Measurements from ENCODE around the gene TRIM37. TPM values are rescaled to one million over a fixed set of nuclear protein-coding genes. Genes with fewer than 3 reads are reported as not detected.
"Not testable (repeated sequence)": the region's sequence is repeated elsewhere in the genome, so short reads cannot be mapped to it uniquely, and the experiment has no call there.

The TRIM37 gene
- total and polyA plus RNA-seq, 2 donors (not counting 1 experiment from before 2014, with no cell fraction given): 5.1 to 28.3 TPM

GRCh38 chr17:58960068-58960467, 146.6 kb downstream of the TRIM37 start:
- CTCF ChIA-PET: no interaction called here
- no peaks in the 10 kb centered on the region for H4K20me1 ChIP-seq (ENCODE audit: control insufficient read depth, insufficient read depth, low read length, poor library complexity, severe bottlenecking)
- ATAC-seq (ENCODE audit: low read depth) (no peak), DNase-seq (no peak)
- no peaks in the 10 kb centered on the region for H3K4me1 ChIP-seq (ENCODE audit: control insufficient read depth in 2 of 2, insufficient read depth in 2 of 2, low read length in 2 of 2)
- H3K79me2 ChIP-seq (ENCODE audit: control insufficient read depth, insufficient read depth, low read length): no peaks in the 10 kb centered on the region
- no peaks in the 10 kb centered on the region for H3K27me3 Mint-ChIP-seq
- POLR2A ChIA-PET: interaction anchor here (0.6 kb wide), 1 partner anchor 12 kb away, joined by 4 read pairs; no protein-coding TSS in a partner anchor
- no peaks in the 10 kb centered on the region for H3K27me3 ChIP-seq (replicated peaks in 1 of 4; ENCODE audit: control extremely low read depth in 1 of 4, control insufficient read depth in 3 of 4, insufficient read depth in 4 of 4, low read length in 3 of 4)
- H3K4me2 ChIP-seq (replicated peaks; ENCODE audit: low read depth, low read length, poor library complexity, severe bottlenecking): no peak overlapping the region
- no peaks in the 10 kb centered on the region for H3K36me3 ChIP-seq (replicated peaks in 1 of 2; ENCODE audit: control extremely low read depth in 1 of 2, control insufficient read depth in 1 of 2, extremely low read depth in 1 of 2, insufficient read depth in 2 of 2, low read length in 1 of 2)
- H3K9me3 Mint-ChIP-seq (ENCODE audit: insufficient read depth): no peaks in the 10 kb centered on the region
- no peak overlapping the region for H3K27ac ChIP-seq (ENCODE audit: low read length in 2 of 2)
- no peak overlapping the region for H2AFZ ChIP-seq (ENCODE audit: insufficient read depth, low read depth, low read length, poor library complexity, severe bottlenecking)
- intact Hi-C loops (cut with micrococcal nuclease): no loop called here
- TF ChIP-seq CTCF (IDR thresholded peaks at IDR 0.05): no peak
- no peak for TF ChIP-seq EZH2 (IDR thresholded peaks at IDR 0.05; ENCODE audit: borderline replicate concordance, insufficient read depth, low read depth, low read length, poor library complexity, severe bottlenecking)
- H3K4me1 Mint-ChIP-seq: no peaks in the 10 kb centered on the region
- no peak overlapping the region for H3K27ac Mint-ChIP-seq
- H3K9me3 ChIP-seq (ENCODE audit: control extremely low read depth in 1 of 3, control insufficient read depth in 2 of 3, insufficient read depth in 1 of 3, low read length in 2 of 3): no peaks in the 10 kb centered on the region
- no peak overlapping the region for H3K4me3 ChIP-seq (ENCODE audit: control extremely low read depth in 1 of 5, extremely low read depth in 1 of 5, insufficient read depth in 1 of 5, low read depth in 2 of 5, low read length in 4 of 5)
- H3K4me3 Mint-ChIP-seq: no peak overlapping the region
- no peak overlapping the region for H3K9ac ChIP-seq (ENCODE audit: low read length)

- ATAC-seq (ENCODE audit: low read depth); H3K9ac ChIP-seq (ENCODE audit: low read length); H3K36me3 ChIP-seq (replicated peaks in 1 of 2; ENCODE audit: control extremely low read depth in 1 of 2, control insufficient read depth in 1 of 2, extremely low read depth in 1 of 2, insufficient read depth in 2 of 2, low read length in 1 of 2); H3K9me3 ChIP-seq (ENCODE audit: control extremely low read depth in 1 of 3, control insufficient read depth in 2 of 3, insufficient read depth in 1 of 3, low read length in 2 of 3); H3K27ac ChIP-seq (ENCODE audit: low read length in 2 of 2); H3K79me2 ChIP-seq (ENCODE audit: control insufficient read depth, insufficient read depth, low read length); H3K9me3 Mint-ChIP-seq (ENCODE audit: insufficient read depth); intact Hi-C loops (cut with micrococcal nuclease); H3K4me3 Mint-ChIP-seq; H3K4me2 ChIP-seq (replicated peaks; ENCODE audit: low read depth, low read length, poor library complexity, severe bottlenecking); H3K27me3 ChIP-seq (replicated peaks in 1 of 4; ENCODE audit: control extremely low read depth in 1 of 4, control insufficient read depth in 3 of 4, insufficient read depth in 4 of 4, low read length in 3 of 4); DNase-seq; CTCF ChIA-PET; H2AFZ ChIP-seq (ENCODE audit: insufficient read depth, low read depth, low read length, poor library complexity, severe bottlenecking); H4K20me1 ChIP-seq (ENCODE audit: control insufficient read depth, insufficient read depth, low read length, poor library complexity, severe bottlenecking); H3K27ac Mint-ChIP-seq; H3K27me3 Mint-ChIP-seq; H3K4me3 ChIP-seq (ENCODE audit: control extremely low read depth in 1 of 5, extremely low read depth in 1 of 5, insufficient read depth in 1 of 5, low read depth in 2 of 5, low read length in 4 of 5); POLR2A ChIA-PET: not testable (repeated sequence)
- H3K4me1 ChIP-seq (ENCODE audit: control insufficient read depth in 2 of 2, insufficient read depth in 2 of 2, low read length in 2 of 2): peaks cover 8 to 11% of the 10 kb centered on the region in 2 donors
- no CpG with 5 or more reads among the region's 1 CpG for WGBS (ENCODE audit: insufficient coverage)
- H3K4me1 Mint-ChIP-seq: peaks cover 12% of the 10 kb centered on the region
These were observed 149.0 kb downstream of the TRIM37 start for GRCh38 chr17:58957725-58958073.

Data from B cell (primary cell).